Ishikawa (cell line): ENCODE data around the gene CIAPIN1.

Source experiments
- CEBPB ChIP-seq: IDR thresholded peaks from 2 replicates; pipeline ENCODE4 v1.6.1; 2012
- CREB1 ChIP-seq: IDR thresholded peaks from 2 replicates; pipeline ENCODE4 v1.6.1; 2012; ENCODE audit warnings: low read depth
- EGR1 ChIP-seq: IDR thresholded peaks from 2 replicates; pipeline ENCODE4 v1.6.1; 2012
- EP300 ChIP-seq: IDR thresholded peaks from 2 replicates; pipeline ENCODE4 v1.6.1; 2012; ENCODE audit warnings: borderline replicate concordance
- FOXM1 ChIP-seq: IDR thresholded peaks from 2 replicates; pipeline ENCODE4 v1.6.1; 2012; ENCODE audit warnings: low read depth, borderline replicate concordance
- MAX ChIP-seq: IDR thresholded peaks from 2 replicates; pipeline ENCODE4 v1.6.1; 2012
- NFIC ChIP-seq: IDR thresholded peaks from 2 replicates; pipeline ENCODE4 v1.6.1; 2012
- RAD21 ChIP-seq: IDR thresholded peaks from 2 replicates; pipeline ENCODE4 v1.6.1; 2012; ENCODE audit warnings: low read depth
- TAF1 ChIP-seq: IDR thresholded peaks from 2 replicates; pipeline ENCODE4 v1.6.1; 2012; ENCODE audit warnings: low read depth, mild to moderate bottlenecking
- TCF12 ChIP-seq: IDR thresholded peaks from 2 replicates; pipeline ENCODE4 v1.6.1; 2012; ENCODE audit warnings: low read depth
- TEAD4 ChIP-seq: IDR thresholded peaks from 2 replicates; pipeline ENCODE4 v1.6.1; 2012
- YY1 ChIP-seq: IDR thresholded peaks from 2 replicates; pipeline ENCODE4 v1.6.1; 2012; ENCODE audit warnings: low read depth
- ZBTB7A ChIP-seq: IDR thresholded peaks from 2 replicates; pipeline ENCODE4 v1.6.1; 2012; ENCODE audit warnings: low read depth
- TF ChIP-seq, protein P1 (sequence below): IDR thresholded peaks from 2 replicates; pipeline ENCODE4 v1.6.1; 2012; ENCODE audit warnings: low read depth, mild to moderate bottlenecking
- TF ChIP-seq, protein P2 (sequence below): IDR thresholded peaks from 2 replicates; pipeline ENCODE4 v1.6.1; 2012

Gene CIAPIN1

DNA sequence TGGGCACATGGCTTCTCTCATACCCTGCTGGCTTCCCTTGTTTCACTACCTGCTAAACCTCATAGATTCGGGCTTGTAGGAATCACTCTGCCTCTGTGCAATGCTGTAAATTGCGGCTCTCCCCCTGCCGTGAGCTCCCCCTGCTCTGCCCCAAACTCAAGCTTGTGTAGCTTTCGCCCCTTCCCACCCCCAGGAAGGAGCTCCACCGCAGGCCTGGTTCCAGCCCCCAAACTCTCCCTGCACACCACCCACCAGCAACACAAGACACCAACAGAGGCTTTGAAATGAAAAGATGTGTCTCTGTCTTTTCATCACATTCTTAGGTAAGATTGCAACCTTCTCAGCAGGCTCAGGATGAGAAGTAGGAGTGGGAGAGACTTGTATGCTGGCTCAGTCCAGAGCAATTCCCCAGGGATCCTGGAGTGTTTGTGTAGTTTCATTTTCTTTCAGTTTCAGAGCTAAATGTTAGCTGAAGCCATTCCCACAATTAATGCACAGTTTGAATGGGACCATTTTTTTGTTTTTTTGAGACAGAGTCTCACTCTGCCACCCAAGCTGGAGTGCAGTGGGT lies 60.7 kb downstream of the CIAPIN1 start:
- TF ChIP-seq, protein P1, sequence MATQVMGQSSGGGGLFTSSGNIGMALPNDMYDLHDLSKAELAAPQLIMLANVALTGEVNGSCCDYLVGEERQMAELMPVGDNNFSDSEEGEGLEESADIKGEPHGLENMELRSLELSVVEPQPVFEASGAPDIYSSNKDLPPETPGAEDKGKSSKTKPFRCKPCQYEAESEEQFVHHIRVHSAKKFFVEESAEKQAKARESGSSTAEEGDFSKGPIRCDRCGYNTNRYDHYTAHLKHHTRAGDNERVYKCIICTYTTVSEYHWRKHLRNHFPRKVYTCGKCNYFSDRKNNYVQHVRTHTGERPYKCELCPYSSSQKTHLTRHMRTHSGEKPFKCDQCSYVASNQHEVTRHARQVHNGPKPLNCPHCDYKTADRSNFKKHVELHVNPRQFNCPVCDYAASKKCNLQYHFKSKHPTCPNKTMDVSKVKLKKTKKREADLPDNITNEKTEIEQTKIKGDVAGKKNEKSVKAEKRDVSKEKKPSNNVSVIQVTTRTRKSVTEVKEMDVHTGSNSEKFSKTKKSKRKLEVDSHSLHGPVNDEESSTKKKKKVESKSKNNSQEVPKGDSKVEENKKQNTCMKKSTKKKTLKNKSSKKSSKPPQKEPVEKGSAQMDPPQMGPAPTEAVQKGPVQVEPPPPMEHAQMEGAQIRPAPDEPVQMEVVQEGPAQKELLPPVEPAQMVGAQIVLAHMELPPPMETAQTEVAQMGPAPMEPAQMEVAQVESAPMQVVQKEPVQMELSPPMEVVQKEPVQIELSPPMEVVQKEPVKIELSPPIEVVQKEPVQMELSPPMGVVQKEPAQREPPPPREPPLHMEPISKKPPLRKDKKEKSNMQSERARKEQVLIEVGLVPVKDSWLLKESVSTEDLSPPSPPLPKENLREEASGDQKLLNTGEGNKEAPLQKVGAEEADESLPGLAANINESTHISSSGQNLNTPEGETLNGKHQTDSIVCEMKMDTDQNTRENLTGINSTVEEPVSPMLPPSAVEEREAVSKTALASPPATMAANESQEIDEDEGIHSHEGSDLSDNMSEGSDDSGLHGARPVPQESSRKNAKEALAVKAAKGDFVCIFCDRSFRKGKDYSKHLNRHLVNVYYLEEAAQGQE, result no peak
- TF ChIP-seq NFIC (no peak), CREB1 (no peak)

- TF ChIP-seq YY1, result no peak
- TF ChIP-seq EGR1, result no peak
- TF ChIP-seq RAD21, result no peak
- TF ChIP-seq CEBPB, result no peak
- no peak for TF ChIP-seq CREB1
- TF ChIP-seq, protein P1, result no peak
- no peak for TF ChIP-seq ZBTB7A
- no peak for TF ChIP-seq TAF1
- no peak for TF ChIP-seq TCF12
- no peak for TF ChIP-seq FOXM1
- TF ChIP-seq EP300, result no peak
- TF ChIP-seq, protein P2, sequence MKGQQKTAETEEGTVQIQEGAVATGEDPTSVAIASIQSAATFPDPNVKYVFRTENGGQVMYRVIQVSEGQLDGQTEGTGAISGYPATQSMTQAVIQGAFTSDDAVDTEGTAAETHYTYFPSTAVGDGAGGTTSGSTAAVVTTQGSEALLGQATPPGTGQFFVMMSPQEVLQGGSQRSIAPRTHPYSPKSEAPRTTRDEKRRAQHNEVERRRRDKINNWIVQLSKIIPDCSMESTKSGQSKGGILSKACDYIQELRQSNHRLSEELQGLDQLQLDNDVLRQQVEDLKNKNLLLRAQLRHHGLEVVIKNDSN, result no peak
- TF ChIP-seq TEAD4, result no peak
These were observed 62.1 kb downstream of the CIAPIN1 start for GRCh38 chr16:57385083-57385482.

- TF ChIP-seq CREB1 (no peak), MAX (no peak), RAD21 (no peak), ZBTB7A (no peak), EGR1 (no peak), TAF1 (no peak), NFIC (no peak), FOXM1 (no peak), EP300 (no peak)
These were observed 62.7 kb downstream of the CIAPIN1 start for GRCh38 chr16:57384248-57385070.

DNA sequence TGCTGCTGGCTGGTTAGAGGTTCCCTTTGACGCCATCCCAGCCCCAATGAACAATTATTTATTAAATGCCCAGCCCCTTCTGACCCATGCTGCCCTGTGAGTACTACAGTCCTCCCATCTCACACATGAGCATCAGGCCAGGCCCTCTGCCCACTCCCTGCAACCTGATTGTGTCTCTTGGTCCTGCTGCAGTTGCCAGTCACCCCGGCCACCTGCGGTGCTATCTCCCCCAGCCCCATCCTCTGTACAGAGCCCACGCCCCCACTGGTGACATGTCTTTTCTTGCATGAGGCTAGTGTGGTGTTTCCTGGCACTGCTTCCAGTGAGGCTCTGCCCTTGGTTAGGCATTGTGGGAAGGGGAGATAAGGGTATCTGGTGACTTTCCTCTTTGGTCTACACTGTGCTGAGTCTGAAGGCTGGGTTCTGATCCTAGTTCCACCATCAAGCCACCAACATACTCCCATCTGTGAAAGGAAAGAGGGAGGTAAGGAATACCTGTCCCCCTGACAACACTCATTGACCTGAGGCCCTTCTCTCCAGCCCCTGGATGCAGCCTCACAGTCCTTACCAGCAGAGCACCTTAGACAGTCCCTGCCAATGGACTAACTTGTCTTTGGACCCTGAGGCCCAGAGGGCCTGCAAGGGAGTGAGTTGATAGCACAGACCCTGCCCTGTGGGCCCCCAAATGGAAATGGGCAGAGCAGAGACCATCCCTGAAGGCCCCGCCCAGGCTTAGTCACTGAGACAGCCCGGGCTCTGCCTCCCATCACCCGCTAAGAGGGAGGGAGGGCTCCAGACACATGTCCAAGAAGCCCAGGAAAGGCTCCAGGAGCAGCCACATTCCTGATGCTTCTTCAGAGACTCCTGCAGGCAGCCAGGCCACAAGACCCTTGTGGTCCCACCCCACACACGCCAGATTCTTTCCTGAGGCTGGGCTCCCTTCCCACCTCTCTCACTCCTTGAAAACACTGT lies 63.6 kb downstream of the CIAPIN1 start:
- TF ChIP-seq TEAD4, result no peak
- TF ChIP-seq EP300, result no peak
- no peak for TF ChIP-seq NFIC
- TF ChIP-seq TAF1, result no peak
- no peak for TF ChIP-seq CEBPB
- TF ChIP-seq RAD21, result no peak
- no peak for TF ChIP-seq YY1
- no peak for TF ChIP-seq MAX
- TF ChIP-seq, protein P1, result no peak
- no peak for TF ChIP-seq CREB1
